ENCODE measurements around the gene ARHGEF4. TPM values are rescaled to one million over a fixed set of nuclear protein-coding genes. Genes with fewer than 3 reads are reported as not detected.

ARHGEF4 gene
- polyA plus RNA-seq, 3 donors: 8.9 to 19.8 (median 13.3) TPM

GRCh38 chr2:131044075-131044756, 207.5 kb downstream of the ARHGEF4 start:
- WGBS, 3 donors: 87 to 93% (median 91%) methylated on average over 24 of the region's 24 CpGs
- no peak overlapping the region for H3K27ac ChIP-seq (ENCODE audit: low read depth, low read length)

- no peak overlapping the region for H3K27ac ChIP-seq (ENCODE audit: low read depth, low read length)
- 94 to 95% (median 94%) methylated on average over 11 of the region's 11 CpGs for WGBS, 3 donors
These were observed 208.0 kb downstream of the ARHGEF4 start for GRCh38 chr2:131044757-131045150.

GRCh38 chr2:131045286-131046027, 208.7 kb downstream of the ARHGEF4 start:
- H3K27ac ChIP-seq (ENCODE audit: low read depth, low read length): no peak overlapping the region
- 87 to 91% (median 90%) methylated on average over 8 of the region's 8 CpGs for WGBS, 3 donors

GRCh38 chr2:131046028-131046917, 209.6 kb downstream of the ARHGEF4 start:
- 89 to 91% (median 90%) methylated on average over 32 of the region's 32 CpGs for WGBS, 3 donors
- H3K27ac ChIP-seq (ENCODE audit: low read depth, low read length): no peak overlapping the region

- H3K27ac ChIP-seq (ENCODE audit: low read depth, low read length): no peak overlapping the region
- 91 to 92% (median 91%) methylated on average over 18 of the region's 18 CpGs for WGBS, 3 donors
These were observed 210.4 kb downstream of the ARHGEF4 start for GRCh38 chr2:131046918-131047652.

- H3K27ac ChIP-seq (ENCODE audit: low read depth, low read length): no peak overlapping the region
- WGBS, 3 donors: 79 to 85% (median 84%) methylated on average over 11 of the region's 11 CpGs
These were observed 211.3 kb downstream of the ARHGEF4 start for GRCh38 chr2:131047920-131048560.

GRCh38 chr2:131048641-131049040, 211.9 kb downstream of the ARHGEF4 start:
- WGBS, 3 donors: 93 to 95% (median 95%) methylated on average over 6 of the region's 6 CpGs
- no peak overlapping the region for H3K27ac ChIP-seq (ENCODE audit: low read depth, low read length)

GRCh38 chr2:131049150-131049718, 212.5 kb downstream of the ARHGEF4 start:
- H3K27ac ChIP-seq (ENCODE audit: low read depth, low read length): no peak overlapping the region
- 91 to 95% (median 94%) methylated on average over 7 of the region's 7 CpGs for WGBS, 3 donors

- H3K27ac ChIP-seq (ENCODE audit: low read depth, low read length): no peak overlapping the region
- 93 to 98% (median 95%) methylated on average over 8 of the region's 8 CpGs for WGBS, 3 donors
These were observed 214.2 kb downstream of the ARHGEF4 start for GRCh38 chr2:131050896-131051295.

- WGBS, 3 donors: 91 to 95% (median 93%) methylated on average over 8 of the region's 8 CpGs
These were observed 216.1 kb downstream of the ARHGEF4 start for GRCh38 chr2:131052741-131053263.

GRCh38 chr2:131054488-131054887, 217.8 kb downstream of the ARHGEF4 start:
- WGBS, 3 donors: 93 to 97% (median 94%) methylated on average over 7 of the region's 7 CpGs

More at GRCh38 chr2:131052741-131053263, 216.1 kb downstream of the ARHGEF4 start:
- H3K27ac ChIP-seq (ENCODE audit: low read depth, low read length): no peak overlapping the region

GRCh38 chr2:131055169-131056065, 218.7 kb downstream of the ARHGEF4 start:
- H3K27ac ChIP-seq (ENCODE audit: low read depth, low read length): no peak overlapping the region
- 88 to 95% (median 94%) methylated on average over 26 of the region's 26 CpGs for WGBS, 3 donors

More at GRCh38 chr2:131054488-131054887, 217.8 kb downstream of the ARHGEF4 start:
- no peak overlapping the region for H3K27ac ChIP-seq (ENCODE audit: low read depth, low read length)

- no peak overlapping the region for H3K27ac ChIP-seq (ENCODE audit: low read depth, low read length)
- 27 to 89% (median 88%) methylated on average over 5 of the region's 5 CpGs for WGBS, 3 donors
These were observed 219.7 kb downstream of the ARHGEF4 start for GRCh38 chr2:131056204-131056931.

GRCh38 chr2:131056932-131057287, 220.2 kb downstream of the ARHGEF4 start:
- H3K27ac ChIP-seq (ENCODE audit: low read depth, low read length): no peak overlapping the region
- 77 to 86% (median 85%) methylated on average over 4 of the region's 4 CpGs for WGBS, 3 donors

- 69 to 80% (median 74%) methylated on average over 8 of the region's 8 CpGs for WGBS, 3 donors
- H3K27ac ChIP-seq (ENCODE audit: low read depth, low read length): no peak overlapping the region
These were observed 221.6 kb downstream of the ARHGEF4 start for GRCh38 chr2:131058214-131058843.
